Adipose tissue (tissue), 3 donors: ENCODE results near the gene ZIC5. TPM values are rescaled to one million over a fixed set of nuclear protein-coding genes. Genes with fewer than 3 reads are reported as not detected.

Experiments
- H3K27ac ChIP-seq: one replicate; pipeline ENCODE4 v1.5.1; 2013; ENCODE audit warnings: low read depth, low read length
- WGBS, 3 donors: extraction: QIAGEN DNeasy Blood & Tissue Kit; methylation state at CpG; one replicate each; pipeline ENCODE4 v1.1.7; 2013; 5-methylcytosine and 5-hydroxymethylcytosine counted together
- polyA plus RNA-seq, 3 donors: library from polyadenylated mRNA; stranded (reverse); fragments of 200-250 nt; gene quantifications; one replicate each; pipeline ENCODE4 v1.2.3, GENCODE V29; 2013
- donor health status: healthy with polysubstance abuse.
- donor health status: Bipolar disorder and iron deficiency.
- donor health status: healthy.

ZIC5 gene
- polyA plus RNA-seq, 3 donors: not detected

GRCh38 chr13:99979453-99980200, 8.1 kb upstream of the ZIC5 start:
- WGBS, 3 donors: 4 to 5% (median 5%) methylated on average over 58 to 59 of the region's 59 CpGs
- H3K27ac ChIP-seq: no peak overlapping the region

GRCh38 chr13:99978799-99979452, 7.4 kb upstream of the ZIC5 start:
- no peak overlapping the region for H3K27ac ChIP-seq
- WGBS, 3 donors: 4 to 8% (median 7%) methylated on average over 18 of the region's 18 CpGs

GRCh38 chr13:99977912-99978798, 6.6 kb upstream of the ZIC5 start:
- H3K27ac ChIP-seq: no peak overlapping the region
- WGBS, 3 donors: 13 to 17% (median 14%) methylated on average over 52 of the region's 52 CpGs

GRCh38 chr13:99977334-99977911, 5.9 kb upstream of the ZIC5 start:
- 31 to 41% (median 37%) methylated on average over 7 of the region's 7 CpGs for WGBS, 3 donors
- no peak overlapping the region for H3K27ac ChIP-seq

- 58 to 76% (median 72%) methylated on average over 5 of the region's 5 CpGs for WGBS, 3 donors
- H3K27ac ChIP-seq: no peak overlapping the region
Measured at GRCh38 chr13:99976575-99976974, 5.0 kb upstream of the ZIC5 start.

GRCh38 chr13:99975626-99976025, 4.1 kb upstream of the ZIC5 start:
- WGBS, 3 donors: 14 to 26% (median 22%) methylated on average over 19 of the region's 19 CpGs
- no peak overlapping the region for H3K27ac ChIP-seq

- H3K27ac ChIP-seq: no peak overlapping the region
- WGBS, 3 donors: 6 to 9% (median 9%) methylated on average over 34 of the region's 34 CpGs
Measured at GRCh38 chr13:99974939-99975561, 3.5 kb upstream of the ZIC5 start.

GRCh38 chr13:99974296-99974938, 2.9 kb upstream of the ZIC5 start:
- WGBS, 3 donors: 16 to 17% (median 16%) methylated on average over 18 of the region's 18 CpGs
- no peak overlapping the region for H3K27ac ChIP-seq

GRCh38 chr13:99973808-99974185, 2.2 kb upstream of the ZIC5 start:
- 14 to 22% (median 18%) methylated on average over 6 of the region's 6 CpGs for WGBS, 3 donors
- no peak overlapping the region for H3K27ac ChIP-seq

GRCh38 chr13:99973163-99973807, 1.7 kb upstream of the ZIC5 start:
- no peak overlapping the region for H3K27ac ChIP-seq
- WGBS, 3 donors: 14 to 21% (median 16%) methylated on average over 11 of the region's 11 CpGs

GRCh38 chr13:99972190-99972731, 694 bp upstream of the ZIC5 start:
- WGBS, 3 donors: 11 to 15% (median 11%) methylated on average over 18 of the region's 18 CpGs
- no peak overlapping the region for H3K27ac ChIP-seq

- WGBS, 3 donors: 1 to 2% (median 1%) methylated on average over 80 to 115 of the region's 118 CpGs
- H3K27ac ChIP-seq: no peak overlapping the region
Measured at GRCh38 chr13:99970651-99971575, 654 bp downstream of the ZIC5 start.

- H3K27ac ChIP-seq: no peak overlapping the region
- 2 to 3% (median 2%) methylated on average over 56 to 79 of the region's 79 CpGs for WGBS, 3 donors
Measured at GRCh38 chr13:99969919-99970650, 1.5 kb downstream of the ZIC5 start.

- 6 to 7% (median 6%) methylated on average over 35 to 52 of the region's 52 CpGs for WGBS, 3 donors
- H3K27ac ChIP-seq: no peak overlapping the region
Measured at GRCh38 chr13:99969453-99969918, 2.1 kb downstream of the ZIC5 start.
